ENCODE results near the gene SMNDC1. TPM values are rescaled to one million over a fixed set of nuclear protein-coding genes. Genes with fewer than 3 reads are reported as not detected.

Gene SMNDC1
- total and polyA plus RNA-seq, 4 donors: 4.9 to 6.8 (median 6.0) TPM

DNA sequence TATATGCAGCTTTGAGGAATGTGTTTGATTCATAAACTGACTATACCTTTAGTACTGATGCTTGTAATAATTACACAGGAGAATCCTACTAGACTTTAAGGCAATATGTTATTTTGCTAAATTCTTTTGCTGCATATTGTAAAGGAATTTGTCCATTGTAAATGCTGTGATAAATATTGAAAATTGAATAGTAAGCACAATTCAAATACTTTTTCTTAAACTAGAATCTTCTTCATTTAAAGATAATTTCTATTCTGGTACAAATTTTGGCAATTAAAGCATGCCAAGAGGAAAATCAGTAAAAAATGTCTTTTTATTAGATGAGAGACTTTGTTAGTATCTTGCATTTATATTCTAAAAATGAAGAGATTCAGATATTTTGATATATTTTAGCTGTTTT lies 45.4 kb downstream of the SMNDC1 start:
- Histone ChIP-seq H3K9me3 (ENCODE audit: control insufficient read depth in 4 of 4, low read length in 3 of 4) (no peaks in the 10 kb centered on the region), H3K4me3 (ENCODE audit: low read depth in 1 of 3, low read length in 3 of 3) (no peak overlapping the region), H3K27ac (ENCODE audit: low read depth in 1 of 2, low read length in 2 of 2) (no peak overlapping the region), H3K36me3 (ENCODE audit: control insufficient read depth in 4 of 4, insufficient read depth in 3 of 4, low read depth in 1 of 4, low read length in 3 of 4) (no peaks in the 10 kb centered on the region), H3K9ac (ENCODE audit: low read depth in 1 of 2, low read length in 2 of 2) (no peak overlapping the region), H3K4me1 (ENCODE audit: control insufficient read depth in 4 of 4, insufficient read depth in 4 of 4, low read length in 3 of 4) (peaks cover 0 to 6% (median 0%) of the 10 kb centered on the region in 4 donors), H3K27me3 (ENCODE audit: control insufficient read depth in 4 of 4, insufficient read depth in 4 of 4, low read length in 3 of 4) (no peaks in the 10 kb centered on the region)
- DNase-seq (ENCODE audit: low spot score): no peak
- TF ChIP-seq HNF4A (conservative IDR thresholded peaks at IDR 0.05) (no peak), RXRA (IDR thresholded peaks at IDR 0.05) (no peak), FOXA1 (IDR thresholded peaks at IDR 0.05) (no peak)

DNA sequence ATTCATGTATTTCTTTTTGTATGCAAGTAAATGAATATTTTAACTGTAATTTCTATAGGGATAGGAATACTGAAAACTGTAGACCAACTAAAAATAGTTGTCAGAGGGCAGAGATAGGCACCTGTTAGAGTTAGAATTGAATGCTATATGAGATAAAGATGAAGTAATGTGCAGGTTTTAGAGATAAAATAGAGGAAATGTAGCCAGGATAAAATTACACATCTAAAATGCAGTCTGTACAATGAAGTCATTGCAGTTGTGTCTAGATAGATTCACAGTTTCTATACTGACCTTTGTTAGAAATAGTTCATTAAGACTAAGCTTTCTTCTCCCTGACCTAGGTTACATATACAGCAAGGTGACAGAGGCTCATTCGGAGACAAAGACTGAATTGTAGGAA lies 46.2 kb downstream of the SMNDC1 start:
- WGBS: 91% methylated on average over 1 of the region's 1 CpG
- H3K9ac ChIP-seq (ENCODE audit: low read depth in 1 of 2, low read length in 2 of 2): no peak overlapping the region
- no peak overlapping the region for H3K27ac ChIP-seq (ENCODE audit: low read depth in 1 of 2, low read length in 2 of 2)
- H3K4me3 ChIP-seq (ENCODE audit: low read depth in 1 of 3, low read length in 3 of 3): no peak overlapping the region
- TF ChIP-seq HNF4A (conservative IDR thresholded peaks at IDR 0.05) (no peak), RAD21 (IDR thresholded peaks at IDR 0.05) (no peak), SP1 (IDR thresholded peaks at IDR 0.05) (no peak), HNF4G (IDR thresholded peaks at IDR 0.05) (no peak), RXRA (IDR thresholded peaks at IDR 0.05) (no peak), TAF1 (conservative IDR thresholded peaks at IDR 0.05) (no peak), NR2F2 (IDR thresholded peaks at IDR 0.05) (no peak)
- TF ChIP-seq, protein P1, sequence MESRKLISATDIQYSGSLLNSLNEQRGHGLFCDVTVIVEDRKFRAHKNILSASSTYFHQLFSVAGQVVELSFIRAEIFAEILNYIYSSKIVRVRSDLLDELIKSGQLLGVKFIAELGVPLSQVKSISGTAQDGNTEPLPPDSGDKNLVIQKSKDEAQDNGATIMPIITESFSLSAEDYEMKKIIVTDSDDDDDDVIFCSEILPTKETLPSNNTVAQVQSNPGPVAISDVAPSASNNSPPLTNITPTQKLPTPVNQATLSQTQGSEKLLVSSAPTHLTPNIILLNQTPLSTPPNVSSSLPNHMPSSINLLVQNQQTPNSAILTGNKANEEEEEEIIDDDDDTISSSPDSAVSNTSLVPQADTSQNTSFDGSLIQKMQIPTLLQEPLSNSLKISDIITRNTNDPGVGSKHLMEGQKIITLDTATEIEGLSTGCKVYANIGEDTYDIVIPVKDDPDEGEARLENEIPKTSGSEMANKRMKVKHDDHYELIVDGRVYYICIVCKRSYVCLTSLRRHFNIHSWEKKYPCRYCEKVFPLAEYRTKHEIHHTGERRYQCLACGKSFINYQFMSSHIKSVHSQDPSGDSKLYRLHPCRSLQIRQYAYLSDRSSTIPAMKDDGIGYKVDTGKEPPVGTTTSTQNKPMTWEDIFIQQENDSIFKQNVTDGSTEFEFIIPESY (IDR thresholded peaks at IDR 0.05): no peak
- TF ChIP-seq, protein P2, sequence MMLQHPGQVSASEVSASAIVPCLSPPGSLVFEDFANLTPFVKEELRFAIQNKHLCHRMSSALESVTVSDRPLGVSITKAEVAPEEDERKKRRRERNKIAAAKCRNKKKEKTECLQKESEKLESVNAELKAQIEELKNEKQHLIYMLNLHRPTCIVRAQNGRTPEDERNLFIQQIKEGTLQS (IDR thresholded peaks at IDR 0.05): no peak
- no peaks in the 10 kb centered on the region for H3K9me3 ChIP-seq (ENCODE audit: control insufficient read depth in 4 of 4, low read length in 3 of 4)
- no peaks in the 10 kb centered on the region for H3K27me3 ChIP-seq (ENCODE audit: control insufficient read depth in 4 of 4, insufficient read depth in 4 of 4, low read length in 3 of 4)
- DNase-seq (ENCODE audit: low spot score): no peak
- peaks cover 0 to 6% (median 0%) of the 10 kb centered on the region in 4 donors for H3K4me1 ChIP-seq (ENCODE audit: control insufficient read depth in 4 of 4, insufficient read depth in 4 of 4, low read length in 3 of 4)
- H3K36me3 ChIP-seq (ENCODE audit: control insufficient read depth in 4 of 4, insufficient read depth in 3 of 4, low read depth in 1 of 4, low read length in 3 of 4): no peaks in the 10 kb centered on the region

DNA sequence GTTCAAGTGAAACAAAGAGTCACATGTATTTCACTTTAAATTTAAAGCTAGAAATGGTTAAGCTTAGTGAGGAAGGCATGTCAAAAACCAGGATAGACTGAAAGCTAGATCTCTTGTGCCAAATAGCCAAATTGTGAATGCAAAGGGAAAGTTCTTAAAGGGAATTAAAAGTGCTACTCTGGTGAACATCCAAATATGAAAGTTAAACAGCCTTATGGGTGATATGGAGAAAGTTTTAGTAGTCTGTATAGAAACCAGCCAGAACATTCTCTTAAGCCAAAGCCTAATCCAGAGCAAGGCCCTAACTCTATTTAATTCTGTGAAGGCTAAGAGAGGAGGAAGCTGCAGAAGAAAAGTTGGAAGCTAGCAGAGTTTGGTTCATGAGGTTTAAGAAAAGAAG lies 50.3 kb downstream of the SMNDC1 start:
- Histone ChIP-seq H3K4me1 (ENCODE audit: control insufficient read depth in 4 of 4, insufficient read depth in 4 of 4, low read length in 3 of 4) (no peaks in the 10 kb centered on the region), H3K9me3 (ENCODE audit: control insufficient read depth in 4 of 4, low read length in 3 of 4) (no peaks in the 10 kb centered on the region), H3K4me3 (ENCODE audit: low read depth in 1 of 3, low read length in 3 of 3) (no peak overlapping the region), H3K27ac (ENCODE audit: low read depth in 1 of 2, low read length in 2 of 2) (no peak overlapping the region), H3K27me3 (ENCODE audit: control insufficient read depth in 4 of 4, insufficient read depth in 4 of 4, low read length in 3 of 4) (no peaks in the 10 kb centered on the region), H3K36me3 (ENCODE audit: control insufficient read depth in 4 of 4, insufficient read depth in 3 of 4, low read depth in 1 of 4, low read length in 3 of 4) (no peaks in the 10 kb centered on the region), H3K9ac (ENCODE audit: low read depth in 1 of 2, low read length in 2 of 2) (no peak overlapping the region)
- TF ChIP-seq, protein P3, sequence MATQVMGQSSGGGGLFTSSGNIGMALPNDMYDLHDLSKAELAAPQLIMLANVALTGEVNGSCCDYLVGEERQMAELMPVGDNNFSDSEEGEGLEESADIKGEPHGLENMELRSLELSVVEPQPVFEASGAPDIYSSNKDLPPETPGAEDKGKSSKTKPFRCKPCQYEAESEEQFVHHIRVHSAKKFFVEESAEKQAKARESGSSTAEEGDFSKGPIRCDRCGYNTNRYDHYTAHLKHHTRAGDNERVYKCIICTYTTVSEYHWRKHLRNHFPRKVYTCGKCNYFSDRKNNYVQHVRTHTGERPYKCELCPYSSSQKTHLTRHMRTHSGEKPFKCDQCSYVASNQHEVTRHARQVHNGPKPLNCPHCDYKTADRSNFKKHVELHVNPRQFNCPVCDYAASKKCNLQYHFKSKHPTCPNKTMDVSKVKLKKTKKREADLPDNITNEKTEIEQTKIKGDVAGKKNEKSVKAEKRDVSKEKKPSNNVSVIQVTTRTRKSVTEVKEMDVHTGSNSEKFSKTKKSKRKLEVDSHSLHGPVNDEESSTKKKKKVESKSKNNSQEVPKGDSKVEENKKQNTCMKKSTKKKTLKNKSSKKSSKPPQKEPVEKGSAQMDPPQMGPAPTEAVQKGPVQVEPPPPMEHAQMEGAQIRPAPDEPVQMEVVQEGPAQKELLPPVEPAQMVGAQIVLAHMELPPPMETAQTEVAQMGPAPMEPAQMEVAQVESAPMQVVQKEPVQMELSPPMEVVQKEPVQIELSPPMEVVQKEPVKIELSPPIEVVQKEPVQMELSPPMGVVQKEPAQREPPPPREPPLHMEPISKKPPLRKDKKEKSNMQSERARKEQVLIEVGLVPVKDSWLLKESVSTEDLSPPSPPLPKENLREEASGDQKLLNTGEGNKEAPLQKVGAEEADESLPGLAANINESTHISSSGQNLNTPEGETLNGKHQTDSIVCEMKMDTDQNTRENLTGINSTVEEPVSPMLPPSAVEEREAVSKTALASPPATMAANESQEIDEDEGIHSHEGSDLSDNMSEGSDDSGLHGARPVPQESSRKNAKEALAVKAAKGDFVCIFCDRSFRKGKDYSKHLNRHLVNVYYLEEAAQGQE (IDR thresholded peaks at IDR 0.05): no peak
- TF ChIP-seq EGR1 (IDR thresholded peaks at IDR 0.05; ENCODE audit: low read depth in 2 of 2): no peak
- no peak for DNase-seq (ENCODE audit: low spot score)

Data from liver (tissue), 9 donors.